Non-pigmented ciliary epithelial cell (primary cell): ENCODE measurements around the gene MUC2.

Experiments
- DNase-seq: peaks from one replicate; pipeline ENCODE4 v3.0.0-alpha.2; 2010; ENCODE audit warnings: low read depth

Gene MUC2

DNA sequence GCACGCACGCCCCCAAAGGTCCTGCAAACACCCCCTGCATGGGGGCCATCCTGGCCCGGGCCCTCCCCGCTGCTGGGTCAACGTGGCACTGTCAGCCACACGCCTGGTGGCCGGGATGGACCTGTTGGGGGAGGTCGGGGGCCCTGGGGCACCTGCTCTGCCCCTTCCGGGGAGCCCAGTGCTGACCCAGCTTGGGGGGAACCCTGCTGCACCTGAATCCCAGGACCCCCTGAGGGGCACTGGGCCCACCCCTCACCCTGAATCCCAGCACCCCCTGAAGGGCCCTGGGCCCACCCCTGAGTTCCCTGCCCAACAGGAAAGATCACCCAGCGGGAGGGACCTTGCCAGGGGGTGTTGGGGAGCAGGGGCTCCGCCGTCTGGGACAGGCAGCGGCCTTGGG lies 37.7 kb upstream of the MUC2 start:
- no peak for DNase-seq

DNA sequence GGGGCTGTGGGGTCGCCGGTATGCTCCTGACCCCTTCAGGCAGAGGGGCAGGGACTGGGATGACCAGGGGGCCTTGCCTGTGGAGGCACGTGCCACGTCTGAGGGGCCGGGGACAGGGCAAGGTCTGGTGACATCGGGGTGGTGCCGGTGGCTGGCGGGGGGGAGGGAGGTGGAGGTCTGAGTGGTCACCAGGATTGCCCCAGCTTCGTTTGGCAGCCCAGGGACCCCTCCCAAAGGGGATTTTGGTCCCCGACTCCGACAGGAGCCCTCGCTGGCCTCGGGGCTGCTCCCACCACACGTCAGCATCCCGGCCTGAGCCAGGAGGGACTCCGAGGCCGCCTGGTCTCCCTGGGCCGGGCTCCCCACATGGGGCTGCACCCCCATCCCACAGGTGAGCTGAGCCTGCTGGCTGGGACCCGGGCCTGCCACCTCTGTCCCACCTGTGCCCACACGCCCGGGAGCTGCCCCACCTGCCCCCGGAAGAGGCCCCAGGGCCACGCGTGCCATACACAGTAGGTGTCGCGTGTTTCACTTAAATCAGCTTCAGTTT lies 37.1 kb upstream of the MUC2 start:
- no peak for DNase-seq

GRCh38 chr11:1038361-1038760 lies 36.3 kb upstream of the MUC2 start:
- DNase-seq: no peak

- DNase-seq: no peak
These were observed 35.8 kb upstream of the MUC2 start for GRCh38 chr11:1038921-1039320.

- DNase-seq: no peak
These were observed 34.9 kb upstream of the MUC2 start for GRCh38 chr11:1039481-1040427.

GRCh38 chr11:1040428-1041148 lies 34.1 kb upstream of the MUC2 start:
- DNase-seq: no peak

- no peak for DNase-seq
These were observed 33.6 kb upstream of the MUC2 start for GRCh38 chr11:1041149-1041467.

GRCh38 chr11:1041471-1041870 lies 33.2 kb upstream of the MUC2 start:
- no peak for DNase-seq

DNA sequence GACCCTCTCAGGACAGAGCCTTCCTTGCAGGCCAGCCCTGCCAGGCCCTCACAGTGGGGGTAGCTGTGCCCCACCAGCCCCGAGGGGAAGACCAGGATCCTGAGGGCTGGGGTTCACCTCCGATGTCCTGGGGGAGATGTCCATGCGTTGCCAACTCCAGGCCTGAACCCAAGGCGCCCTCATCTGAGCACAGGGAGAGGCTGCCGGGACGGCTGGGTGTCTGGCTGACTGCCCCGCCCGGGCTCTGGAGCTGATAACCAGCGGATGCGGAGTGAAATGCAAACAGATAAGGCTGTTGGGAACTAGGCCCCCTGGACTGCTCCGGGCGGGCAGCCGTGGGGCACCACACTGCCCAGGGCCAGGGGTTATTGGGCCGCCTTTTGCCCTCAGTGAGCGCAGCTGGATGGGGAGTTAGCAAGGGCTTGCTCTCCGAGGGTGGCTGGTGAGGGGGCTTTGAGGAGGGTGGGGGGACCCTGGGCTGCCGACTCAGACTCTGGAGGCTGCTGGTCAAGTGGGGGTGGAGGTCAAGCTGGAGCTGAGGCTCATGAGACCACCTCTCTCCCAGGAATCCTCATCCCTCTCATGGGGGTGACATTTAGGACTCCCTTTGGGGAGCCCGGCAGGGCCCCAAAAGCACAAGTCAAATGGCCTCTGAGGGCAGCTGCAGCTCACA lies 32.6 kb upstream of the MUC2 start:
- DNase-seq: no peak

DNA sequence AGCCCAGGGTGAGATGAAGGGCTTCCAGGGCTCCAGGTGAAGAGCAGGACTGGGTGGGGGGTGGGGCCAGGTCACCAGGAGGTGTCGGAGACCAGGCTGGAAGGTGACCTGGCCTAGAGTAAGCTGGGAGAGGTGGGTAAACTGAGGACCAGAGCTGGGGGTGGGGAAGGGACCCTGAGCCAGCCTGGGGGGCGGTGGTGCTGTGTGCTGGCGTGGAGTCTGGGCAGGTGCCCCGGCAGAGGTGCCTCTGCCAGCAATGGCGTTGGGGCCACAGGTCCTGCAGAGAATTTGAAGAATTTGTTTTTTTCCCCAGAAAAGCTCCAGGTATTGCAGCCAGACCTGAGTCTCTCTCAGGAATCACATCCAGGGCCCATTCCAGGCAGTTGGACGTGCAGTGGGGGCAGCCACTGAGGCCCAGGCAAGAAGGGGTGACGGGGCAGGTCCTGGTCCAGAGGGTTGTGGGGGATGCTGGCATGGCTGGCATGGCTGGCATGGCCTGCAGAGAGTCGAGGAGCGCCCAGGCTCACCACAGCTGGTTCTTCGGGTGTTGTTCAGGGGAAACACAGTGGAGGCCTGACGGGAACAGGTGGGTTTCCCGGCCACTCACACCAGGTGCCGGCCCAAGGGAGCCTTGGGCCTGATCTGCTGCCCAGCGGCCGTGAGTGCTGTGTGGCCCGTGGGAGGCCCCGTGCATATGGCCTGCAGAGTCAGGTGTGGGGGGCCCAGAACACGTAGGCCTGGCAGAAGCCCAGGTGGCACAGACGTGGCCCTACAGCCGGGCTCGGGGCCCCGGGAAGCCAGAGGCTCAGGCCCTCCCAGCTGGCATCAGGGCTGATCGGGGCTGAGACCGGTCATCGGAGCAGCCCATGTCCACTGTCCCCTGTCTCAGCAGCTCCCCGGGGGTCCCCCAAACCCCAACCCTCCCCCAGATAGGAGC lies 31.8 kb upstream of the MUC2 start:
- DNase-seq: no peak

DNA sequence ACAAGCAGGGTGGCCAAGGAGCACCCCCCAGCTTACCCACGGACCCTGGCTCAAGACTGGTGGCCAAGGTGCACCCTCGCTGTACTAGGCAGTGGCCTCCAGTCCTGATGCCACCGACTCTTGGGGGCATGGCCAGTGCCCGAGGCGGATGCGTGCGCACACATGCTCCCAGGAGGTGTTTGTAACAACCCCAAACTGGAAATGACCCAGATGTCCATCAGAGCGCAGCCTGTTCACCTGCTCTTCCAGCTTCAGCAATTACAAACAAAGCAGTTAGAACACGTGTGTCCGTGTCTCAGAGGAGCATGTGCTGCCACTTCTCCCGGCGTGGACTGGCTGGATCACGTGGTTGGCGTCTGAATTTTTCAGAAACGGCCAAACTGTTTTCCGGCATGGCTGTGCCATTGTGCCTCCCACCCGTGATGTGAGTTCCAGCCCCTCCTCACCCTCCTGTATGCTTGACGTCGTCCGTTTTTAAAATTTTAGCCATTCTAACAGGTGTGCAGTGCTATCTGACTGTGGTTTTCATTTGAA lies 31.0 kb upstream of the MUC2 start:
- no peak for DNase-seq

- no peak for DNase-seq
These were observed 30.5 kb upstream of the MUC2 start for GRCh38 chr11:1044160-1044559.

DNA sequence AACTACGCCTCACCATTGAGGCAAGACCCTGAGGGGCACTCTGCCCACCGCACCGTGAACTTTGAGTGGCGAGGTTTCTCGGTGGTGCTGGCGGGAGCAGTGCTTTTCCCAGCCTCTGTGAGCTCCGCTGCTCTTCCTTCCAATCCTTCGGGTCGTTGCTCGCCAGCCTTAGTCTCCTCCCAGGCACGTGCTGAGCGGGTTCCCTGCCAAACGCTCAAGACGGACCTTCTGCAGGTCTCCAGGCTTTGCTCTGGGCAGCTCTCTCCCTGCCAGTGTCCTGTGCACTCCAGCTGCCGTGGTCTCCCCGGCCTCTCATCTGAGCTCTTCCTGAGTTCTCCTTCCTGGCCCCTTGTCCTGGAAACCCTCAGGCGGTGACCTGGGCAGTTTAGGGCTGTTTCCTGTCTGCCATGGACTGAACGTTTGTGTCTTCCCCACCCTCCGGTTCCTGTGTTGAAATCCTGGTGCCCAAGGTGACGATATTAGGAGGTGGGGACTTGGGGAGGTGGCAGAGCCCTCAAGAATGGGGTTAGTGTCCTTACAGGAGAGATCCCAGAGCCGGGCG lies 27.0 kb upstream of the MUC2 start:
- no peak for DNase-seq

- no peak for DNase-seq
These were observed 26.2 kb upstream of the MUC2 start for GRCh38 chr11:1048375-1049070.

DNA sequence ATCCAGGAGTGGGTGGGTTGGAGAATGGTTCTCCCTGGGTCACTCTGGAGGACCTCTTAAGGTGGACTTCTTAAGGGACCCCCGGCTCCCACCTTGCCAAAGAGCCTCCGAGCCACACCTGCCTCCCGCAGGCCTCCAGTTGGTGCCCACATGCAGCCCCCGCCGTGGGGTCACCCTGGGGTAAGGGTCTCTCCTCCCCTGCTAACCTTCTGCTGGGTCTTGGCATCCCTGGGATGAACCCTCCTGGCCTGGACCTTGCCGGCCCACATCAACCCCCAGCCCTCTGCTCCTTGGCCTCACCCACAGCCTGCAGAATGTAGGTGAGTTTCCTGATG lies 25.6 kb upstream of the MUC2 start:
- no peak for DNase-seq

GRCh38 chr11:1049431-1049891 lies 25.2 kb upstream of the MUC2 start:
- no peak for DNase-seq

- no peak for DNase-seq
These were observed 24.6 kb upstream of the MUC2 start for GRCh38 chr11:1049911-1050580.

DNA sequence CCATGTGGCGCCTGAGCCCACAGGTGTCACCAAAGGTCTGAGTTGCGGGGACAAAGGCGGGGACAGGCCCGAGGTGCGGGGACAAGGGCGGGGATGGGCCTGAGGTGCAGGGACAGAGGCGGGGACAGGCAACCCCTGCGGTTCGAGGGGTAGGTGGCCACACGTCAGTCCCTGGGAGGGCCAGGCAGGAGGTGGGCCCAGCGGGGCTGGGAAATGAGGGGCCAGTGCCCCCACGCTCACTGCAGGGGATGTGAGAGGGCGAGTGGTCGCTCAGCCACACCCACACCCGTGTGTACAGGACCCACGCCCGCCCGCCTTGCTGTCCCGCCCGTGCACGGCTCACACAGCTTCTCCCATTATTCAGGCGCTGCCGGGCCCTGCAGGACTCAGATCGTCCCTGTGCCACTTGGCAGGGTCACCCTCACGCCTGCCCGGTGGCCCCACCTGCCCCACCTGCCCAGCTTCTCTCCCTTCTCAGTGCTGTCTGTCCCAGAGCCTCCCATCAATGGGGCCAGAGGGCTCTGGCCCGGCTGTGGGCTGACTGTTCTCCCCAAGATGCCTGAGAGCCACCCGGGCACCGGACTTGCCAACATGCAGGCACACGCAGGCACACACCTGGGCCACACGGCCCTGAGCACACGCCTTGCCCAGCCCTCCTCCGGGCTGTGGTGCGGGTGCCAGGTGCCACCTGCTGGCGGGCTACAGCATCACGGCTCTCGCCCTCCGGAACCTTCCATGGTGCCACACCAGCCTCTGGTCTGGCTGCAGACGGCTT lies 23.9 kb upstream of the MUC2 start:
- DNase-seq: no peak
